Suppressor macrophage (primary cell): ENCODE measurements around the gene MIER2.
"Not testable (repeated sequence)": the region's sequence is repeated elsewhere in the genome, so short reads cannot be mapped to it uniquely, and the experiment has no call there.

Source experiments
- DNase-seq, 4 experiments: peaks; one replicate each; pipeline ENCODE4 v3.0.0-alpha.2; 2020 to 2022

The MIER2 gene

GRCh38 chr19:281156-281853 is 63.3 kb downstream of the MIER2 start:
- no peak for DNase-seq

GRCh38 chr19:280541-281009 is 64.0 kb downstream of the MIER2 start:
- DNase-seq = no peak

GRCh38 chr19:279656-280055 is 64.9 kb downstream of the MIER2 start:
- DNase-seq = no peak

- DNase-seq = no peak
Measured at GRCh38 chr19:279231-279630, 65.4 kb downstream of the MIER2 start.

- DNase-seq = peak; percentile 37 to 67 (median 53)
Measured at GRCh38 chr19:277581-278165, 66.9 kb downstream of the MIER2 start.

GRCh38 chr19:277131-277530 is 67.5 kb downstream of the MIER2 start:
- no peak for DNase-seq

GRCh38 chr19:275958-276646 is 68.5 kb downstream of the MIER2 start:
- DNase-seq = no peak

- no peak for DNase-seq
Measured at GRCh38 chr19:275000-275399, 69.6 kb downstream of the MIER2 start.

- DNase-seq = no peak
Measured at GRCh38 chr19:273393-273792, 71.2 kb downstream of the MIER2 start.

- no peak for DNase-seq
Measured at GRCh38 chr19:271856-272255, 72.7 kb downstream of the MIER2 start.

GRCh38 chr19:270766-271318 is 73.8 kb downstream of the MIER2 start:
- DNase-seq = not testable (repeated sequence)

- DNase-seq = no peak
Measured at GRCh38 chr19:269241-269640, 75.4 kb downstream of the MIER2 start.

- DNase-seq = no peak
Measured at GRCh38 chr19:262125-262524, 82.5 kb downstream of the MIER2 start.

- DNase-seq = not testable (repeated sequence)
Measured at GRCh38 chr19:256804-257203, 87.8 kb downstream of the MIER2 start.
